HG03565 (cell line): Measurements from ENCODE around the gene DYNC1H1.

Experiments
- ATAC-seq: cut with Tn5 transposase; IDR thresholded peaks from one replicate; pipeline ENCODE4 v1.9.1; 2021; ENCODE audit warnings: mild to moderate bottlenecking, moderate library complexity; ENCODE audit not compliant: unreplicated experiment

The DYNC1H1 gene

DNA sequence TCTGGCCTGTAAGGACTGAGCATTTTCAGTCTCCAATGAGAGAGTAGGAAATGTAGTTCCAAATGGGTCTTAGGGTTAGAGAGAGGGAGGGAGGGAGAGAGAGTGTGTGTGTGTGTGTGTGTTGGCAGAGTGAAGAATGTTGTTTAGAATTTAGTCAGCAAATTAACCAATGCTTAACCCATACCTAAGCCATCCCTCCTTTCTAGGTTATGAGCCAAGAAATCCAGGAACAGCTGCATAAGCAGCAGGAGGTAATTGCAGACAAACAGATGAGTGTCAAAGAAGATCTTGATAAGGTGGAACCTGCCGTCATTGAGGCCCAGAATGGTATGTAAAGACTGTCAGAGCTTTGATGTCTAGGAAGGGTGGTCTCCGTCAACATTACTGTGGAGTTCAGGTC, 65.6 kb downstream of the DYNC1H1 start:
- ATAC-seq = no peak

DNA sequence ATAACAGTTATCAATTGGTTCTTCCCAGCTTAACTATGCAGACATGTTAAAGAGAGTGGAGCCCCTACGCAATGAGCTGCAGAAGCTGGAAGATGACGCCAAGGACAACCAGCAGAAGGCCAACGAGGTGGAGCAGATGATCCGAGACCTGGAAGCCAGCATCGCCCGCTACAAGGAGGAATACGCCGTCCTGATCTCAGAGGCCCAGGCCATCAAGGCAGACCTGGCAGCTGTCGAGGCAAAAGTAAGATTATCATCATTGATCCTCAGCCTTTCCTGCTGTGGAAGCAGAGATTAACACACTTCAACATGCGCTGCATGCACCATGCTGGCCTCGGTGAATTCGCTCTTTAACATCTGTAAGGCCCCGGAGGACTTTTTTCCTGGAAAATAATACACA, 68.9 kb downstream of the DYNC1H1 start:
- no peak for ATAC-seq

GRCh38 chr14:102034301-102034700, 69.9 kb downstream of the DYNC1H1 start:
- no peak for ATAC-seq

- ATAC-seq = no peak
Observed at GRCh38 chr14:102035914-102036313, 71.5 kb downstream of the DYNC1H1 start.

DNA sequence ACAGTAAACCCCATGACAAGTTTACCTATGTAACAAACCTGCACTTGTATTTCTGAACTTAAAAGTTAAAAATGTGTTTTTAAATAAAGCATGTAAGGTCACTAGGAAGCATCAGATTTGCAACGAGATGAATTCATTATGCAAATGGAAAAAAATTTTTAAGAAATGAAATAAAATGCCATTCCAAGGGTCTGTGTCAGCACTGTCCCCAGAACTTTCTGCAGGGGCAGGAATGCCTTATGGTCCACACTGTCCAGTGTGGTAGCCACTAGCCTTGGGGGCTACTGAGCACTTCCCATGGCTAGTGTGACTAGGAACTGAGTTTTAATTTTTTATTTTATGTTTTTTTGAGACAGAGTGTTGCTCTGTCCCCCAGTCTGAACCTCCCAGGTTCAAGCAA, 73.3 kb downstream of the DYNC1H1 start:
- no peak for ATAC-seq

DNA sequence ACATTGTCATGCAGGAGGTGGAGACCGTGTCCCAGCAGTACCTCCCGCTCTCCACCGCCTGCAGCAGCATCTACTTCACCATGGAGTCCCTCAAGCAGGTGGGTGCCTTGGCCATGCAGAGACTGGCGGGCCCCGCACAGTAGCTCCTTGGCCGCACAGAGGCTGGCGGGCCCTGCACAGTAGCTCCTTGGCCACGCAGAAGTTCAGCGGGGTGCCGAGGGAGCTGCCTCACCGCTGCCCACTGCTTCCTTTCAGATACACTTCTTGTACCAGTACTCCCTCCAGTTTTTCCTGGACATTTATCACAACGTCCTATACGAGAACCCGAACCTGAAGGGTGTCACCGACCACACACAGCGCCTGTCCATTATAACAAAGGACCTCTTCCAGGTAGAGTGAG, 74.8 kb downstream of the DYNC1H1 start:
- no peak for ATAC-seq

DNA sequence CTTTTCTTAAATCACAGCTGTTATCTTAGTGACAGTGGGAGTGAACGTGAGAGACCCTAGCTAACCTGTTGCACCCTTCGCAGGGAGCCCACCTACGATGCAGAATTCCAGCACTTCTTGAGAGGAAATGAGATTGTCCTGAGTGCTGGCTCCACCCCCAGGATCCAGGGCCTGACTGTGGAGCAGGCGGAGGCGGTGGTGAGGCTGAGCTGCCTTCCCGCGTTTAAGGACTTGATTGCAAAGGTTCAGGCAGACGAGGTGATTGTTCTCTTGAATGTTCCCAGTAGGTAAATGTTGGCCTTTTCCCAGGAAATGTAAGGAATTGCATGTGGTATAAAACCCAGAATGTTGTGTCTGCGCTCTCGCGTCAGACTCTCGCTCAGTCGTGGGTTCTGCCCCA, 75.8 kb downstream of the DYNC1H1 start:
- ATAC-seq = no peak

- no peak for ATAC-seq
Observed at GRCh38 chr14:102042699-102043098, 78.3 kb downstream of the DYNC1H1 start.

DNA sequence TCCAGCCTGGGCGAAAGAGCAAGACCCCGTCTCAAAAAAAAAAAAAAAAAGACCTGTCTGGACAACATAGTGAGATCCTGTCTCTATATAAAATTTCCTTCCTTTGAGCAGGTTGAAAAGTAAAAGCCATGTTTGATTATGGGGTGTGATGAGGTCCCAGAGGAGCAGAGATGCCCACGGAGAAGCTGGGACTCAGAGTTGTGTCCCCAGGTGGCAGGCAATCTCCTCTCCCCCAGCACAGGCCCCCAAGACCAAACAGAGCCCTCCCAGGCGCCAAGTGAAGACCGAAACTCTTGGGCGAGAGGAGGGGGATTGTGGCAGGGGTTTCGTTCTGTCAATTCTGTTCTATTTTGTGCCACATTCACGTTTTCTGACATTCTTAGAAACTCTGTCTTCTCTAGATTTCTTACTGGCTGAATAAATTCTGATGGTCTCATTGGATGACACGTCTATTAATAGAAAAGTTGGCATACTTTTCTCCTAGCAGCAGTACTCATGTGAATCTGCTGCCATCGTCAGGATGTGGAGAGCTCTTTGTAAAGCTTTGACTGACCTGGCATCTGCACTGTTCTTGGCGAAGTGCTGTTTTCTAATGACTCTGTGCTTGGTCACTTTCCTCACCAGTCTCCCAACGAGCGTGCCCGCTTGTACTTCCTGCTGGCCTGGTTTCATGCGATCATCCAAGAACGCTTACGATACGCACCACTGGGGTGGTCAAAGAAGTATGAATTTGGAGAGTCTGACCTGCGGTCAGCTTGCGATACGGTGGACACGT, 79.1 kb downstream of the DYNC1H1 start:
- ATAC-seq = no peak

DNA sequence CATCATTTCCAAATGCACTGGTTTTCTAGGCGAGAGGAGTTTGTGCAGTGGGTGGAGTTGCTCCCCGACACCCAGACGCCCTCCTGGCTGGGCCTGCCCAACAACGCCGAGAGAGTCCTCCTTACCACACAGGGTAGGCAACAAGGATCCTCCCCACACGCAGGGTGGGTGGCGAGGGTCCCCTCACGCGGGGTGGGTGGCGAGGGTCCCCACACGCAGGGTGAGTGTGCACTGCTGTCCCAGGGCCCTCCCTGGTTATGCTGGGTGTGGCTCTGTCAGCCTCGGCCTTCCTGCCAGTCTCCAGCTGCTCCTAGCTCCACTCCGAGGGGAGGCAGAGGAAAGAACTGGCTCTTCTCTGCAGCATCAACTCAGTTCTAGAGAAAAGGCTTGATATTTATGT, 80.2 kb downstream of the DYNC1H1 start:
- ATAC-seq = no peak

GRCh38 chr14:102046337-102047278, 82.2 kb downstream of the DYNC1H1 start:
- no peak for ATAC-seq

DNA sequence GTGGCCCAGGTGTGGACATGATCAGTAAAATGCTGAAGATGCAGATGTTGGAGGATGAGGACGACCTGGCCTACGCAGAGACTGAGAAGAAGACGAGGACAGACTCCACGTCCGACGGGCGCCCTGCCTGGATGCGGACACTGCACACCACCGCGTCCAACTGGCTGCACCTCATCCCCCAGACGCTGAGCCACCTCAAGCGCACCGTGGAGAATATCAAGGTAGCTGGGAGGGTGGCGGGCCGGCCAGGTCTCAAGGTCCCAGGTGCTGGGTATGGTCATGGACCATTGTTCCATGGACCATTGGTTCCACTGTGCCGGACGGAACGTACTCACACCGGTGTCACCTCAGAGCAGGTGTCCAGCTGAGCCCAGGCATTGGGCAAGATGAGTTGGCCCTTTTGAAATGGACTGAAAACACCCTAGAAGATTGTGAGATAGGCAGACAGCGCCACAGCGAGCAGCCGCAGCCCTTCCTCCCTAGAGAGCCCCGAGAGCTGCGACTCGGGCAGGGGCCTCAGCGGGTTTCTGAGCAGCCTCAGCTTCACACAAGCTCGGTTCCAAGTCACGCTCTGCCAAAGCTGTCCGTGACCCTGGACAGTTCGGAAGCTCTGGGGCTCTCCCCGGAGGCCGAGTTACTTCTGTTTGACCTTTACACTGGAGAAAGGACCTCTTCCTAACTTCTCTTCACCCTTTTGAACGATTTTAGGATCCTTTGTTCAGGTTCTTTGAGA, 83.6 kb downstream of the DYNC1H1 start:
- no peak for ATAC-seq

DNA sequence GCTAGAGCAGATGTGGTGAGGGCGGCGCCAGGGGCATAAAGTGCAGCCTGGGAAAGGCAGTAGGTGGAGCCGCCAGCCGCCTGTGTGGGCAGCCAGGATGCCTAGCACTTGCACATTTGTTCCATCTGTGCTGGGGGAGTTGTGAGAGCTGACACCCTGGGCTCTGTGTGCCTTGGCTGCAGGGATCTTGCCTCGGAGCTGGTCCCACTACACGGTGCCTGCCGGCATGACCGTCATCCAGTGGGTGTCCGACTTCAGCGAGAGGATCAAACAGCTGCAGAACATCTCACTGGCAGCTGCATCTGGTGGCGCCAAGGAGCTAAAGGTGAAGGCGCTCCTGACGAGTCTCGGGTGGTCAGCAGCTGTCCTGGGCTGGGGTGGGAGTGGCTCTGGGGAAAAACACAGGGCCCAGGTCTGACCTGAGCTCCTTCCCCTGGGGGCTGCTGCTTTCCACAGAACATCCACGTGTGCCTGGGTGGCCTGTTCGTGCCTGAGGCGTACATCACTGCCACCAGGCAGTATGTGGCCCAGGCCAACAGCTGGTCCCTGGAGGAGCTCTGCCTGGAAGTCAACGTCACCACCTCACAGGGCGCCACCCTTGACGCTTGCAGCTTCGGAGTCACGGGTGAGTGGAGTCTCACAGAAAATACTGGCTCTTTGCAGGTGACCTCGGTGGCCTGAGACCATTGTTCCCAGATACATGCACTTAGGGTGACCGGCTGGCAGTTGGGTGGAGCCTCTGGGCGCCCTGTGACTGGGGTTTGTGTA, 85.1 kb downstream of the DYNC1H1 start:
- ATAC-seq = no peak

DNA sequence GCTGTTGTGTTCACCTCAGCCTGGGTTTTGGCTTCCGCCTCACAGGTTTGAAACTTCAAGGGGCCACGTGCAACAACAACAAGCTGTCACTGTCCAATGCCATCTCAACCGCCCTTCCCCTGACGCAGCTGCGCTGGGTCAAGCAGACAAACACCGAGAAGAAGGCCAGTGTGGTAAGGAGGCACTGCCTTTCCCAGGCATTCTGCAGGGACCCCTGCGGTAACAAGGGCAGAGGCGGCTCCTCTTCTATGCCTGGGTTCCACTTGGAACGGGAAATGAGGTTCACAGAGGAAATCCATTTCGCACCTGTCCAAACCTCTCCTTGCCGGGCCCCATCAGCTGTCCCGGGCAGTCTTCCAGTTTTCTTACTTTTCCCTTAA, 85.6 kb downstream of the DYNC1H1 start:
- no peak for ATAC-seq

GRCh38 chr14:102050625-102051024, 86.3 kb downstream of the DYNC1H1 start:
- ATAC-seq = no peak

GRCh38 chr14:102052522-102052921, 88.1 kb downstream of the DYNC1H1 start:
- no peak for ATAC-seq

DNA sequence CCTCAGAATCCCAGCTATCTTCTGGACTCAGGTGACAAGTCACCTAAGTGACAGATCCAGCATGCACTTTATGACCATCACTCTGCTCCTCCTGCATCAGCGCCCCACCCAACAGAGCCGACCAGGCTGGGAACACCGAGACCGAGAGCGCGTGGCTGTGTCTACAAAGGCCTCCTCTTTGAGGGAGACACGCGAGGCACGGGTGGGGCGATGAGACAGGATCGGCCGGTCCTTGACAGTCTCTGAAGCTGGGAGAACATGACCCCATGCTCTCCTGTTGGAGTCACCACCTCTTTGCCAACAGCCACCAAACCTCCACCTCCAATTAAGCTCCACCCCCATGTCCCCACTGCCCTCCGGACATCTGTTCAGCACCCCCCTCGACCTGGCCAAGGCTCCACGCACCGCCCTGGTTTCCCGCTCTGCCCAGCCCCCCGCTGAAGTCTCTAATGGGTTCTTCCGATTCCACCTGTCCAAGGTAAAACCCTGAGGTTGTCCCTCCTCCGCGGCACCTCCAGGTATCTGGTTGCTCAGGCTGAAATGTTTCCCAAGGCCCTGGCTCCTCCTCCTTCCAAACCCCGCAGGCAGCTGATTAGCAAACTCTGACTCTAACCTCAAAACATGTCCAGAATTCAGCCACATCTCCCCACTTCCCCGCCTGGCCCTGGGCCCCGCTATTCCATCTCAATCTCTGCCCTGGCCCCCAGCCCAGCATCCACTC, 91.0 kb downstream of the DYNC1H1 start:
- no peak for ATAC-seq

DNA sequence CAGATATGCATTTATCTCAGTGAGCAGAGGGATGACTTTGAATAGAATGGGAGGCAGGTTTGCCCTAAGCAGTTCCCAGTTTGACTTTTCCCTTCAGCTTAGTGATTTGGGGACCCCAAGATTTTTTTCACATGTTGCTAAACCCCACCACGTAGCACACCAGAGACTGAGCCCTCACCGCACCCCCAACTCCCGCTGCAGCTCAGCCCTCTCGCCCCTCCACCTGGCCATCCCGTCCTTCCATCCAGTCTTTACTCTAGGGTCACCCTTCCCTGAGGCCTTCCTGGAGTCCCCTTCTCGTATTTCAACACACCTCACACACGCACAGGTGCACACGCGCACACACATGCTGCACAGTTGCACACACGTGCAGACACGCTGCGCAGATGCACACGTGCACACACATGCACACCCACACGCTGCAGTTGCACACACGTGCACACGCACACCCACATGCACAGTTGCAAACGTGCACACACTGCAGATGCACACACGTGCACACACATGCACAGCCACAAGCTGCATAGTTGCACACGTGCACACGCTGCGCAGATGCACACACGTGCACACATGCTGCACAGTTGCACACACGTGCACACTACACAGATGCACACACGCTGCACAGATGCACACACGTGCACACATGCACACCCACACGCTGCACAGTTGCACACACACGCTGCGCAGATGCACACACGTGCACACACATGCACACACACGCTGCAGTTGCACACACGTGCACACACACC, 92.5 kb downstream of the DYNC1H1 start:
- no peak for ATAC-seq

GRCh38 chr14:102057480-102058114, 93.2 kb downstream of the DYNC1H1 start:
- no peak for ATAC-seq
